HT1080 (cell line): Measurements from ENCODE around the gene TBX21. TPM values are rescaled to one million over a fixed set of nuclear protein-coding genes. Genes with fewer than 3 reads are reported as not detected.
"Not testable (repeated sequence)": the region's sequence is repeated elsewhere in the genome, so short reads cannot be mapped to it uniquely, and the experiment has no call there.

Experiments used
- DNase-seq: peaks from one replicate; pipeline ENCODE4 v3.0.0-alpha.2; 2015; ENCODE audit warnings: low read depth
- total RNA-seq: library from RNA; depleted of rRNA; stranded (reverse); fragments of >200 nt; shearing (Covaris generic); gene quantifications from 2 replicates; pipeline ENCODE4 v1.2.3, GENCODE V29; 2014

The TBX21 gene
- total RNA-seq, 1 experiment from 2014 or later = not detected

- no peak for DNase-seq
Measured at GRCh38 chr17:47729476-47729875, 3.6 kb upstream of the TBX21 start.

GRCh38 chr17:47730681-47731080 is 2.4 kb upstream of the TBX21 start:
- DNase-seq = no peak

GRCh38 chr17:47731396-47731795 is 1.6 kb upstream of the TBX21 start:
- no peak for DNase-seq

- no peak for DNase-seq
Measured at GRCh38 chr17:47732399-47733046, 513 bp upstream of the TBX21 start.

GRCh38 chr17:47733674-47734410 is 806 bp downstream of the TBX21 start:
- no peak for DNase-seq

- DNase-seq = no peak
Measured at GRCh38 chr17:47735139-47735464, 2.1 kb downstream of the TBX21 start.

GRCh38 chr17:47735536-47736011 is 2.5 kb downstream of the TBX21 start:
- no peak for DNase-seq

GRCh38 chr17:47736501-47737495 is 3.8 kb downstream of the TBX21 start:
- no peak for DNase-seq

- DNase-seq = no peak
Measured at GRCh38 chr17:47738178-47738577, 5.1 kb downstream of the TBX21 start.

GRCh38 chr17:47739150-47739549 is 6.1 kb downstream of the TBX21 start:
- DNase-seq = no peak

- not testable (repeated sequence) for DNase-seq
Measured at GRCh38 chr17:47739945-47740344, 6.9 kb downstream of the TBX21 start.

GRCh38 chr17:47741109-47741792 is 8.2 kb downstream of the TBX21 start:
- no peak for DNase-seq

- no peak for DNase-seq
Measured at GRCh38 chr17:47741793-47742145, 8.7 kb downstream of the TBX21 start.

GRCh38 chr17:47742319-47743181 is 9.5 kb downstream of the TBX21 start:
- no peak for DNase-seq

GRCh38 chr17:47744168-47745036 is 11.4 kb downstream of the TBX21 start:
- no peak for DNase-seq

- DNase-seq = no peak
Measured at GRCh38 chr17:47745037-47745380, 12.0 kb downstream of the TBX21 start.

- no peak for DNase-seq
Measured at GRCh38 chr17:47751471-47751870, 18.4 kb downstream of the TBX21 start.

- DNase-seq = no peak
Measured at GRCh38 chr17:47757386-47757785, 24.4 kb downstream of the TBX21 start.

GRCh38 chr17:47760409-47761140 is 27.5 kb downstream of the TBX21 start:
- no peak for DNase-seq
